WERI-Rb-1 (cell line): ENCODE measurements around the gene CECR2.

Experiments
- DNase-seq: peaks from one replicate; pipeline ENCODE4 v3.0.0-alpha.2; 2020
- H3K27ac ChIP-seq: fragments of 250-450 bp; sonication (Bioruptor Pico); 2 replicates; pipeline ENCODE4 v1.5.1; 2020; ENCODE audit warnings: mild to moderate bottlenecking, moderate library complexity
- H3K27me3 ChIP-seq: fragments of 250-450 bp; sonication (Bioruptor Pico); 2 replicates; pipeline ENCODE4 v1.5.1; 2021; ENCODE audit warnings: mild to moderate bottlenecking, low read depth, moderate library complexity; ENCODE audit not compliant: insufficient read depth, severe bottlenecking
- H3K36me3 ChIP-seq: fragments of 250-450 bp; sonication (Bioruptor Pico); 2 replicates; pipeline ENCODE4 v1.5.1; 2020; ENCODE audit warnings: mild to moderate bottlenecking, moderate library complexity
- H3K4me3 ChIP-seq: 2 replicates; pipeline ENCODE4 v1.5.1; 2011; ENCODE audit warnings: low read depth, mild to moderate bottlenecking, control low read depth, low read length
- H3K9me3 ChIP-seq: fragments of 250-450 bp; sonication (Bioruptor Pico); 2 replicates; pipeline ENCODE4 v1.5.1; 2021; ENCODE audit warnings: mild to moderate bottlenecking, moderate library complexity; ENCODE audit not compliant: severe bottlenecking
- TF ChIP-seq, protein P1 (sequence below): IDR thresholded peaks from 2 replicates; pipeline ENCODE4 v1.5.1; 2011; ENCODE audit warnings: low read depth, mild to moderate bottlenecking, control low read depth, inconsistent platforms, low read length

CECR2 gene

DNA sequence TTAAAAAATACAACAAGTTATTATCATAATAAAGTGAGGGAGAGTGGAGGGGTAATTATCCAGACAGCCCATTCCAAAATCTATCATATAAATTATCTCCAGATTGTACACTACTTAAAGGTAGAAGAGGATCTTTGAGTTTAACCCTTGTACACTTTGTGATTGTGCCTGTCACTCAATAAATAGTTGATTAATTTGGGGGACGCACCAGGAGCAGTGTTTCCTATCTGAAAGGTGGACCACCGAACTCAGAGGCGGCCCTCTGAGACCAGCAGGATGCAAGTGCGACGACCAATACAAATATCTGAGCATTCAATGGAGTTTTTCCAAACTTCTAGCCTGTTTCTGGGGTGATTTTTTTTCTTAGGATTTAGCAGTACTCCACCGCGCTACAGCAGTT lies 1.1 kb upstream of the CECR2 start:
- H3K36me3 ChIP-seq: no peaks in the 10 kb centered on the region
- H3K4me3 ChIP-seq: peak overlapping the region; percentile 37
- no peaks in the 10 kb centered on the region for H3K9me3 ChIP-seq
- H3K27ac ChIP-seq: no peak overlapping the region
- TF ChIP-seq, protein P1, sequence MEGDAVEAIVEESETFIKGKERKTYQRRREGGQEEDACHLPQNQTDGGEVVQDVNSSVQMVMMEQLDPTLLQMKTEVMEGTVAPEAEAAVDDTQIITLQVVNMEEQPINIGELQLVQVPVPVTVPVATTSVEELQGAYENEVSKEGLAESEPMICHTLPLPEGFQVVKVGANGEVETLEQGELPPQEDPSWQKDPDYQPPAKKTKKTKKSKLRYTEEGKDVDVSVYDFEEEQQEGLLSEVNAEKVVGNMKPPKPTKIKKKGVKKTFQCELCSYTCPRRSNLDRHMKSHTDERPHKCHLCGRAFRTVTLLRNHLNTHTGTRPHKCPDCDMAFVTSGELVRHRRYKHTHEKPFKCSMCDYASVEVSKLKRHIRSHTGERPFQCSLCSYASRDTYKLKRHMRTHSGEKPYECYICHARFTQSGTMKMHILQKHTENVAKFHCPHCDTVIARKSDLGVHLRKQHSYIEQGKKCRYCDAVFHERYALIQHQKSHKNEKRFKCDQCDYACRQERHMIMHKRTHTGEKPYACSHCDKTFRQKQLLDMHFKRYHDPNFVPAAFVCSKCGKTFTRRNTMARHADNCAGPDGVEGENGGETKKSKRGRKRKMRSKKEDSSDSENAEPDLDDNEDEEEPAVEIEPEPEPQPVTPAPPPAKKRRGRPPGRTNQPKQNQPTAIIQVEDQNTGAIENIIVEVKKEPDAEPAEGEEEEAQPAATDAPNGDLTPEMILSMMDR: no peak
- peaks cover 50% of the 10 kb centered on the region for H3K27me3 ChIP-seq
- DNase-seq: no peak

DNA sequence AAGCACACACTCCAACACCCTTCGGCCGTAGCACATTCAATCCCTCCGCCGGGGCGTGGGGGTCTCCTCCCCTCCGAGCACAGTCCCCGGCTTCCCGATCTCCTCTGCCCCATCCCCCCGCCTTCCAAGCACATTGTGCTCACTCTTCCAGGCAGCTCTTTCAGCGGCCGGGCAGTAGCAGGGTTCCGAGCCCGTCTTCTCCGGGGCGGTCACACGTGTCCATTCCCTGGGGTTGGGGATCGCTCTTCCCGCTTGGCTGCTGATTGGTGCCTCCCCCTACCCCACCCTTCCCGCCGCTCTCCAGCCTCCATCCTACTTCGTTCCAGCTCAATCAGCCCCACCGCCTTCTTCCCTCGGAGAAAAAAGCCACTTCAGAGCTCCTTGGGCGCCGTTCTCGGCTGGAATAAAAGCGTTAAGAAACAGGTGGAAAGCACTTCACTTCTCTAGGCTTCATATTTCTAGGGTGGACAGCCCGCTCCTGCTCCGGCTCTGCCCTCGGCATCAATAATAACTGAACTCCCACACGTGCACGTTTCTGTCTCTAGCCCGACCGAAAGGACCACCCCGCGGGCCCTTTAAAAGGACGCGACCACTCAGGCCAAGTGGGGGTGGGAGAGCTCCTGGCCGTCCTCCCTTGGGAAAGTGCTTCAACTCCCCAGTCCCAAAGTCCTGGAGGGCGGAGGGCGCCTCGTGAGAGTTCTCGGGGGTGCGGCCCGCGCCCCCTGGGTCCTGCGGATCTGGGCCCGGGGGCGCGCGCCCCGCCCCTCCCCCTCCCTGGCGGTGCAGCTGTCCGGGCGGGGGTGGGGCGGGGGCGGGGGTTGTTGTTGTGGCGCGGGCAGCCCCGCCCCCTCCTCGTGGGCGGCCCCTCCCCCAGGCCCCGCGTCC lies 464 bp upstream of the CECR2 start:
- Histone ChIP-seq H3K36me3 (no peaks in the 10 kb centered on the region), H3K4me3 (peak overlapping the region; percentile 37), H3K27me3 (peaks cover 50% of the 10 kb centered on the region), H3K9me3 (no peaks in the 10 kb centered on the region), H3K27ac (no peak overlapping the region)
- peak; percentile 48 for DNase-seq
- TF ChIP-seq, protein P1: no peak

DNA sequence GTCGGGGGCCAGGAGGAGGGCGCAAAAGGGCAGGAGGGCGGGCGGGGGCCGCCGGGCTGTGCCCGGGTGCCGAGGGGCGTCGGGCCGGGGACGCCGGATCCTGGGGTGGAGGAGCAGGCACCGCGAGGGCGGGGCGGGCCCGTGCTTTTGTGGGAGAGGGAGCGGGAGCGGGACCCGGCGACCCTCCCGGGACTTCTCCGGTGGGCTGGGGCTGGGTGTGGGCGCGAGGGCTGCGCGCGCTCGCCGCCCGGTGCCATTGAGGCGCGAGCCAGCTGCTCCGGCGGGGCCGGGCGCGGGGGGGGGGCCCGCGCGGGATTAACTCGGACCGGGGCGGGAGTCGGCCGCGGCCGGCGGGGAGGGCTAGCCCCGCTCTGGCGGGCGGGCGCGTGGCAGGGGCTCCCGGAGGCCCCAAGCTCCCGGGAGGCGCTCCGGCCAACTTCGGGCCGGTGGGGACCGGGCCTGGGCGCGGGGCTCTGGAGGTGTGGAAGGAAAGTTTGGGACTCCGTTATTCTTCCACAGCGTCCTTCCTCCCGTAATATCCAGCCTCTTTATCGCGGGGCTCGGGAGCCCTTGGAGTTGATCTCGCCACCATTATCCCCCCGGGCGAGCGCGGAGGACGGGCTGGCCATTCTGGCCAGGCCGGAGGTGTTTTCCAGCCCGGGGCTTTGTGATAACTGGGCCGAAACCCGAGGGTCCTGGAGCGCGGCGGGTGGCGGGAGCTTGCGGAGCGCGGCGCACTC lies 936 bp downstream of the CECR2 start:
- no peaks in the 10 kb centered on the region for H3K36me3 ChIP-seq
- TF ChIP-seq, protein P1: no peak
- peaks cover 50% of the 10 kb centered on the region for H3K27me3 ChIP-seq
- DNase-seq: peak; percentile 18
- H3K4me3 ChIP-seq: peak overlapping the region; percentile 58
- H3K27ac ChIP-seq: no peak overlapping the region
- no peaks in the 10 kb centered on the region for H3K9me3 ChIP-seq

DNA sequence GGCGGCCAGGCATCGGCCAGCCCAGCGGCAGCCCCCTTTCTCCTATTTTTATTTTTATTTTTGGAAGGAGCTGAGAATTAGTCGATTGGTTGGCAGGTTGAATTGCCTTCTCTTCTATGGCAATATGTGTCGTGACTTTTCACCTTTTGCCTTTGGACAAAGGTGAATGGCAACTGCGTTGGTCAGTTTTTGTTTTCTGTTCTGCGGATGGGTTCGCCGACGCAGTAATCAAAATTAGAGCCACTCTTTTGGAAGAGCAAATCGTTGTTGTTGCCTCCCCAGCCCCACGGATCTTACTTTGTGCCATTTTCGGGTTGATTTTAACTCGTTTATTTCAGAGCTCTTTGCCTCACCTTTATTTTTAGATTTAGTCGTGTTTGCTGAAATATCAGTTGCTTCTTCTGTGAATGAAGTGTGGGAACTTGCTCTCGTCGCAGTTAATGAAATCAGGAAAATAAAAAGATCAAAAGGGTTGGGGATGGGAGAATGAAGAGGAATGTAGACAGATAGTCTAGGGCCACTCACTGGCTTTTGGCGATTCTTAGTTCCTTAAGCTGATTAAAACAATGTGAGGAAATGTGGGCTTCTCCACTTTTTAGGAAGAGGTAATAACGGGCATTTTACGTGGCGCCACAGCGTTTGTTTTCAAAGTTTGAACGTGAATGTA lies 1.6 kb downstream of the CECR2 start:
- H3K9me3 ChIP-seq: no peaks in the 10 kb centered on the region
- peak overlapping the region; percentile 58 for H3K4me3 ChIP-seq
- TF ChIP-seq, protein P1: no peak
- no peaks in the 10 kb centered on the region for H3K36me3 ChIP-seq
- no peak for DNase-seq
- H3K27ac ChIP-seq: no peak overlapping the region
- peaks cover 50% of the 10 kb centered on the region for H3K27me3 ChIP-seq

DNA sequence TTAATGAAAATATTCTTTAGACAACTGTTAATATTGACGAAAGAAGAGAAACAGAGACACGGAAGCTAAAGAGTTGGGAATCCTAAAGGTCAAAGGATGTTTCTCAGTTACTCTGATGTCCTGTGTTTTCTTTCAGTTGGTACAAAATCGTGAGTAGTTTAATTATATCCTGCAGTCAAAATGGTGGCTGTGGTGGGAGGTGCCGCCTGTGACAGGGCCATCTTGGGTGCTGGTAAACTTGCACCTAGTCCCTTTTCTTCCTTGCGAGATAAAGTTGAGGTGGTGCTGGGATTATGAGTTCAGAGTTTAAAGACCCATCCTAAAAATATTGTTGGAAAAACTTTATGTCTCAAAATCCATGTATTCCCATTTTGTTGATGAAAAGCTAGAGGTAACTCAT lies 2.2 kb downstream of the CECR2 start:
- H3K4me3 ChIP-seq: no peak overlapping the region
- DNase-seq: no peak
- no peaks in the 10 kb centered on the region for H3K9me3 ChIP-seq
- H3K36me3 ChIP-seq: no peaks in the 10 kb centered on the region
- H3K27me3 ChIP-seq: peaks cover 48% of the 10 kb centered on the region
- TF ChIP-seq, protein P1: no peak
- H3K27ac ChIP-seq: no peak overlapping the region
